Measurements from ENCODE around the gene VIPR2. TPM values are rescaled to one million over a fixed set of nuclear protein-coding genes. Genes with fewer than 3 reads are reported as not detected.

Gene VIPR2
- total and polyA plus RNA-seq, 11 donors = 3.3 to 27.0 (median 18.5) TPM

DNA sequence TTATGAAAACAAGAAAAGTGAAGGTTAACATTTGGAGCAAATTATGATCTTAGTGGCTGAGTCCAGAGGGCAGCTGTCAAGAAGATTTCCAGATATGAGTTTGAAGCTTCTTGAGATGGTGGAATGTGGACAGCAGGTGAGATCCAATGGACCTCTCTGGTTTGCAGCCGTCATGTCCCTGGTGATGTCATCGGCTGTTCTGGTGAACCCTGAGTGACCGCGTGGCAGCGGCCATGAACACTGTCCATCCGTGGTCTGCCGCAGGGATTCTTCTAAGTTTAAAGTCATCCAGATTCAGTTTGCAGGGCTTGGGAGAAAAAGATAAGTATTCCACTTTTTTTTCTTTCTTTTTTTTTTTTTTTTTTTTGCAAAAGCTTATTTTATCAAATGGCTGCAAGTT lies 15.8 kb upstream of the VIPR2 start:
- Histone ChIP-seq H3K9me3 (peaks cover 0 to 3% (median 0%) of the 10 kb centered on the region in 12 donors), H3K36me3 (no peaks in the 10 kb centered on the region), H3K4me1 (no peaks in the 10 kb centered on the region), H3K27me3 (no peaks in the 10 kb centered on the region), H3K4me3 (no peak overlapping the region), H3K27ac (no peak overlapping the region)
- ATAC-seq (no peak), DNase-seq (no peak)
- WGBS, 4 donors = 93 to 96% (median 93%) methylated on average over 7 of the region's 7 CpGs
- intact Hi-C loops (cut with DNase I) = no loop called here
- TF ChIP-seq POLR2A (IDR thresholded peaks at IDR 0.05) (no peak), CTCF (IDR thresholded peaks at IDR 0.05) (no peak)

GRCh38 chr7:159159731-159160130 lies 15.1 kb upstream of the VIPR2 start:
- no peaks in the 10 kb centered on the region for H3K9me3 ChIP-seq
- no peak for ATAC-seq
- WGBS, 4 donors = 83 to 85% (median 84%) methylated on average over 6 of the region's 6 CpGs
- H3K27me3 ChIP-seq = no peaks in the 10 kb centered on the region
- no peaks in the 10 kb centered on the region for H3K36me3 ChIP-seq
- no peaks in the 10 kb centered on the region for H3K4me1 ChIP-seq
- TF ChIP-seq CTCF (IDR thresholded peaks at IDR 0.05) (no peak), POLR2A (IDR thresholded peaks at IDR 0.05) (no peak)
- intact Hi-C loops (cut with DNase I) = no loop called here
- no peak overlapping the region for H3K27ac ChIP-seq
- no peak for DNase-seq
- no peak overlapping the region for H3K4me3 ChIP-seq

DNA sequence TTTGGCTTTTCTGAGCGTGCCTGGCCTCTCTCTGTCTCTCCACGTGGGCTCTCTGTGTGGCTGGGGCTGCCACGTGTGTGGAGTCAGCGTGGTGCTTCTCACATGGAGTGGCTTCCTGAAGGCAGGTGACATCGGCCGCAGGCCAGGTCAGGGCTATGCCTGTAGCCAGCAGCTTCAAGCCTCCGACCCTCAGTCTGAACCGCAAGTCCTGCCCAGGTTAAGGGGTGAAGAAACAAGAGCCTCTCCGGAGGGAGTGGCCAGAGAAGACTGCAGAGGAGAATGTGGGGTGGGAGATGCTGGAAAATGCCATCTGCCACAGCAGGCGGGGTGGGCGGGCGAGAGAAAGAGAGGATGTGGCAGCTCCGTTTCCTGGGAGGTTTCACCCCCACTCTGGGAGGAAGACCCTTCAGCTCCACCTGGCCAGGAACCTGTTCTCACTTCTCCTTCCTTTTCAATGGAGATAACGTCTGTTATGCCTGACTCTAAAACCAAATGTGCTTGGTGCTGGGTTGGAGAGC lies 14.3 kb upstream of the VIPR2 start:
- 62 to 69% (median 66%) methylated on average over 14 of the region's 14 CpGs for WGBS, 4 donors
- DNase-seq (no peak), ATAC-seq (no peak)
- Histone ChIP-seq H3K4me3 (no peak overlapping the region), H3K36me3 (no peaks in the 10 kb centered on the region), H3K4me1 (no peaks in the 10 kb centered on the region), H3K27me3 (no peaks in the 10 kb centered on the region), H3K9me3 (no peaks in the 10 kb centered on the region), H3K27ac (no peak overlapping the region)
- TF ChIP-seq POLR2A (IDR thresholded peaks at IDR 0.05) (no peak), CTCF (IDR thresholded peaks at IDR 0.05) (no peak)
- intact Hi-C loops (cut with DNase I) = no loop called here

DNA sequence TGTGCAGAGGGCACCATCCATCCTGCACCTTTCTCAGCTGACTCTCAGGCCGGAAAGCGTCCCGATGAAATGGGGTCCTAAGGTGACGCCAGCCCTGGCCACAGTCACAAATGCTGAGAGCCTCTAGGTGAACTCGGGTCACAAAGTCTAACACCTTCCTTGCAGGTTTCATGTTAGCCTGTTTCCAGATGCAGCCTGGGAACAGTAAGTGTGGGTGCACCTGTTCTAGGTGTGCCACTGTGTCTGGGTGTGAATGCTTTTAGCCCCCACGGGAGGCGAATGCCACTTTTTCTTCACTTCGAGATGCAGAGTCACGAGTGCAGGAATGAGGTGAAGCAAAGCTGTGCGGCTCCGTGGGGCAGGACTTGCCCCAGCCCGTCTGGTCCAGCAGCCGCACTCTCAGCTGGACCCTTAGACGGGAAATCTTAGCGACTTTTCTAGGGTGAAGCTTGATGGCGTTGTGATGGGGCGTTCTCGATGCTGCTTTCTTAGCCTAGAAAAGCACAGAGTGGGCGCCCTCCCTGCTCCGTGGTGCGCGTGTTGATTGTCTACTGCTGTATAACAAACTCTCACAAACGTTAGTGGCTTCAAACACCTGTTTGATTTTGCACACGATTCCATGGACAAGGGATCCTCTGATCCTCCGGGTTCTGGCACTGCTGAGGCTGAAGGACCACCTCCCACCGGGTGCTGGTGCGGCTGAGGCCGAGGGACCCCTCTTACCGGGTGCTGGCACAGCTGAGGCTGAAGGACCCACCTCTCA lies 13.6 kb upstream of the VIPR2 start:
- WGBS, 4 donors = 85 to 93% (median 89%) methylated on average over 28 to 29 of the region's 29 CpGs
- H3K9me3 ChIP-seq = no peaks in the 10 kb centered on the region
- no peaks in the 10 kb centered on the region for H3K4me1 ChIP-seq
- no peak for TF ChIP-seq CTCF (IDR thresholded peaks at IDR 0.05)
- no peak for TF ChIP-seq POLR2A (IDR thresholded peaks at IDR 0.05)
- no peak overlapping the region for H3K27ac ChIP-seq
- no peaks in the 10 kb centered on the region for H3K36me3 ChIP-seq
- H3K4me3 ChIP-seq = no peak overlapping the region
- DNase-seq (no peak), ATAC-seq (no peak)
- intact Hi-C loops (cut with DNase I) = no loop called here
- H3K27me3 ChIP-seq = no peaks in the 10 kb centered on the region
